Panc1 (cell line): ENCODE measurements around the gene ASMTL. TPM values are rescaled to one million over a fixed set of nuclear protein-coding genes. Genes with fewer than 3 reads are reported as not detected.
"Not testable (repeated sequence)": the region's sequence is repeated elsewhere in the genome, so short reads cannot be mapped to it uniquely, and the experiment has no call there.

Experiments used
- ATAC-seq: fragments of 200-7000 bp; cut with Tn5 transposase; 2 replicates; pipeline ENCODE4 v1.9.1; 2020; ENCODE audit warnings: mild to moderate bottlenecking, moderate library complexity
- BruUV-seq: library from RNA; stranded (reverse); fragments of 400-500 nt; replicated peaks from 2 replicates; lab custom pipeline; 2021; lab: Mats Ljungman, UMichigan
- CTCF ChIA-PET: fragments of 300-600 bp; sonication (Branson Sonifier 250); formaldehyde crosslinking; loops from one replicate; lab custom pipeline; 2022; ENCODE audit warnings: antibody characterized with exemption; lab: Charles Lee
- POLR2A ChIA-PET: fragments of 300-600 bp; sonication (Branson Sonifier 250); formaldehyde crosslinking; loops from one replicate; lab custom pipeline; 2022; ENCODE audit warnings: antibody characterized with exemption; lab: Charles Lee
- DNase-seq: peaks from one replicate; pipeline ENCODE4 v3.0.0-alpha.2; 2010; ENCODE audit warnings: low read depth, low spot score
- H3K27ac ChIP-seq: 2 replicates; pipeline ENCODE4 v1.5.1; 2011; ENCODE audit warnings: mild to moderate bottlenecking, low read length, inconsistent platforms
- H3K27me3 ChIP-seq: fragments of 200-500 bp; sonication (Bioruptor generic); 2 replicates; pipeline ENCODE4 v1.6.0; 2014; ENCODE audit warnings: low read length, inconsistent platforms; ENCODE audit not compliant: control insufficient read depth, insufficient read depth
- H3K36me3 ChIP-seq: fragments of 200-500 bp; sonication (Bioruptor generic); 2 replicates; pipeline ENCODE4 v1.5.1; 2014; ENCODE audit warnings: inconsistent platforms, mild to moderate bottlenecking, low read length, moderate library complexity; ENCODE audit not compliant: control insufficient read depth, insufficient read depth
- H3K4me1 ChIP-seq: 2 replicates; pipeline ENCODE4 v1.5.1; 2011; ENCODE audit warnings: inconsistent platforms, mild to moderate bottlenecking, low read length, moderate library complexity; ENCODE audit not compliant: control insufficient read depth, insufficient read depth
- H3K4me3 ChIP-seq, 2 experiments: 2 replicates each; pipeline ENCODE4 v1.5.1; 2011 to 2012; ENCODE audit warnings: low read depth in 2 of 2, low read length in 2 of 2, mild to moderate bottlenecking in 2 of 2, inconsistent platforms in 1 of 2, moderate library complexity in 1 of 2
- H3K9me3 ChIP-seq: fragments of 200-500 bp; sonication (Bioruptor generic); 2 replicates; pipeline ENCODE4 v1.5.1; 2014; ENCODE audit warnings: low read depth, mild to moderate bottlenecking, inconsistent platforms, low read length, moderate library complexity; ENCODE audit not compliant: control insufficient read depth, insufficient read depth
- POLR2AphosphoS5 ChIP-seq: IDR thresholded peaks from 2 replicates; pipeline ENCODE4 v1.6.1; 2012; ENCODE audit warnings: mild to moderate bottlenecking, low read depth, low read length, moderate library complexity
- REST ChIP-seq, 2 experiments: IDR thresholded peaks; 2 replicates each; pipeline ENCODE4 v1.6.1; 2011 to 2012; ENCODE audit warnings: low read depth in 2 of 2, control low read depth in 1 of 2, low read length in 1 of 2, mild to moderate bottlenecking in 1 of 2, moderate library complexity in 1 of 2; ENCODE audit not compliant: insufficient read depth in 1 of 2
- SIN3A ChIP-seq: IDR thresholded peaks from 2 replicates; pipeline ENCODE4 v1.6.1; 2012; ENCODE audit warnings: low read depth, mild to moderate bottlenecking, low read length, moderate library complexity, borderline replicate concordance; ENCODE audit not compliant: insufficient read depth
- TCF7L2 ChIP-seq: IDR thresholded peaks from 2 replicates; pipeline ENCODE4 v1.6.1; 2011; ENCODE audit warnings: mild to moderate bottlenecking, low read depth, low read length, inconsistent platforms
- in situ Hi-C: cut with HindIII; loops from 2 replicates; pipeline ENCODE4 v1.10.0; 2016; ENCODE audit warnings: low sequenced_read_pairs, low pct_unique_long_range_greater_than_20kb
- intact Hi-C: fragments of 100-400 bp; cut with micrococcal nuclease; formaldehyde crosslinking; loops from one replicate; pipeline ENCODE4 v1.10.0; 2022; ENCODE audit not compliant: unreplicated experiment
- total RNA-seq: library from RNA; stranded (reverse); gene quantifications from one replicate; pipeline ENCODE4 v1.2.1, GENCODE V29; 2021; ENCODE audit not compliant: unreplicated experiment
- TF ChIP-seq, protein P1 (sequence below): fragments of 450-650 bp; IDR thresholded peaks from 2 replicates; pipeline ENCODE4 v1.5.1; 2017; ENCODE audit warnings: mild to moderate bottlenecking

The ASMTL gene
- total RNA-seq, 1 experiment from 2014 or later: 16.5 TPM

DNA sequence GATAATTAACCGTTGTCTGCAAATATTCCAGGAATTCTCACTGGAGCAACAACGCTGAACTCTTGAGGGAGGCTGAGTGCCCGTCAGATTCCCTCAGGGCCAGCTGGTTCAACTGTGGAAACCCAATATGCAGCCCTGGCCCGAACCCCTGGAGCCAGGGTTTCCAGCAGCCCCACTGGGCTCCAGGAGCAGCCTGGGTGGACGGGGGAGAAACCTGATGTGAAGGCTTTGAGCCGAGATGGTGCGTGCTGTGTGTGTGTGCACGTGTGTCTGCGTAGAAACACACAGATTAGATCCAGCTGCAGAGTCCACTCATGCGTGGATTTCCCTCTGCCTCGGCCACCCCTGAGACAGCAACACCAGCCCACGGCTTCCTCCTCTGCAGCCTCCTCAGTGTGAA lies 41.4 kb downstream of the ASMTL start:
- Histone ChIP-seq H3K4me3 (no peak overlapping the region), H3K27me3 (no peaks in the 10 kb centered on the region), H3K4me1 (no peaks in the 10 kb centered on the region), H3K9me3 (no peaks in the 10 kb centered on the region), H3K27ac (no peak overlapping the region), H3K36me3 (no peaks in the 10 kb centered on the region)
- intact Hi-C loops: no loop called here
- ChIA-PET POLR2A (no interaction called here), CTCF (no interaction called here)
- ATAC-seq (no peak), DNase-seq (no peak)
- BruUV-seq: no TSS peak
- in situ Hi-C loops: no loop called here
- TF ChIP-seq POLR2AphosphoS5: no peak
- no peak for TF ChIP-seq TCF7L2
- TF ChIP-seq, protein P1, sequence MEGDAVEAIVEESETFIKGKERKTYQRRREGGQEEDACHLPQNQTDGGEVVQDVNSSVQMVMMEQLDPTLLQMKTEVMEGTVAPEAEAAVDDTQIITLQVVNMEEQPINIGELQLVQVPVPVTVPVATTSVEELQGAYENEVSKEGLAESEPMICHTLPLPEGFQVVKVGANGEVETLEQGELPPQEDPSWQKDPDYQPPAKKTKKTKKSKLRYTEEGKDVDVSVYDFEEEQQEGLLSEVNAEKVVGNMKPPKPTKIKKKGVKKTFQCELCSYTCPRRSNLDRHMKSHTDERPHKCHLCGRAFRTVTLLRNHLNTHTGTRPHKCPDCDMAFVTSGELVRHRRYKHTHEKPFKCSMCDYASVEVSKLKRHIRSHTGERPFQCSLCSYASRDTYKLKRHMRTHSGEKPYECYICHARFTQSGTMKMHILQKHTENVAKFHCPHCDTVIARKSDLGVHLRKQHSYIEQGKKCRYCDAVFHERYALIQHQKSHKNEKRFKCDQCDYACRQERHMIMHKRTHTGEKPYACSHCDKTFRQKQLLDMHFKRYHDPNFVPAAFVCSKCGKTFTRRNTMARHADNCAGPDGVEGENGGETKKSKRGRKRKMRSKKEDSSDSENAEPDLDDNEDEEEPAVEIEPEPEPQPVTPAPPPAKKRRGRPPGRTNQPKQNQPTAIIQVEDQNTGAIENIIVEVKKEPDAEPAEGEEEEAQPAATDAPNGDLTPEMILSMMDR: no peak
- TF ChIP-seq REST (IDR thresholded peaks at IDR 0.05; ENCODE audit: insufficient read depth in 1 of 2, low read depth in 2 of 2, low read length in 1 of 2): no peak
- TF ChIP-seq SIN3A: no peak

- no peak overlapping the region for H3K27ac ChIP-seq
- ChIA-PET CTCF (no interaction called here), POLR2A (no interaction called here)
- intact Hi-C loops (no loop called here), in situ Hi-C loops (no loop called here)
- H3K27me3 ChIP-seq: no peaks in the 10 kb centered on the region
- TF ChIP-seq TCF7L2: no peak
- TF ChIP-seq, protein P1: no peak
- TF ChIP-seq SIN3A: no peak
- no peak for TF ChIP-seq POLR2AphosphoS5
- TF ChIP-seq REST (IDR thresholded peaks at IDR 0.05; ENCODE audit: insufficient read depth in 1 of 2, low read depth in 2 of 2, low read length in 1 of 2): no peak
- no peak overlapping the region for H3K4me3 ChIP-seq
- DNase-seq (no peak), ATAC-seq (no peak)
- no TSS peak for BruUV-seq
- H3K4me1 ChIP-seq: no peaks in the 10 kb centered on the region
- H3K9me3 ChIP-seq: no peaks in the 10 kb centered on the region
- H3K36me3 ChIP-seq: no peaks in the 10 kb centered on the region
Observed at GRCh38 chrX:1407035-1407434, 45.7 kb downstream of the ASMTL start.

DNA sequence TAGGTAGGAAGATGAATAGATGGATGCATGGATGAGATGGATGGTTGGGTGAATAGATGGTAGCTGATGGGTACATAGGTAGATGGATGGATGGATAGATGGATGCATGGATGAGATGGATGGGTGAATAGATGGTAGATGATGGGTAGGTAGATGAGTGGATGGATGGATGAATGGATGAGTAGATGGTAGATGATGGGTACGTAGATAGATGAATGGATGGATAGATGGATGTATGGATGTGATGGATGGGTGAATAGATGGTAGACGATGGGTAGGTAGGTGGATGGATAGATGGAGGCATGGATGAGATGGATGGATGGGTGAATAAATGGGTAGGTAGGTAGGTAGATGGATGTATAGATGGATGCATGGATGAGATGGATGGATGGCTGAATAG lies 46.9 kb downstream of the ASMTL start:
- H3K4me3 ChIP-seq, CTCF ChIA-PET, H3K9me3 ChIP-seq, H3K27me3 ChIP-seq, H3K4me1 ChIP-seq, POLR2A ChIA-PET, DNase-seq, H3K36me3 ChIP-seq, intact Hi-C loops, H3K27ac ChIP-seq, in situ Hi-C loops, ATAC-seq, BruUV-seq: not testable (repeated sequence)

- H3K4me1 ChIP-seq, BruUV-seq, H3K36me3 ChIP-seq, H3K9me3 ChIP-seq, DNase-seq, in situ Hi-C loops, ATAC-seq, intact Hi-C loops, POLR2A ChIA-PET, H3K27ac ChIP-seq, H3K4me3 ChIP-seq, H3K27me3 ChIP-seq, CTCF ChIA-PET: not testable (repeated sequence)
Observed at GRCh38 chrX:1403867-1404266, 48.8 kb downstream of the ASMTL start.
